SK-N-MC (cell line): ENCODE measurements around the gene CACNA1B.

ENCODE experiments used
- DNase-seq: peaks from one replicate; pipeline ENCODE4 v3.0.0-alpha.2; 2011; ENCODE audit warnings: low read depth, low spot score
- H3K27ac ChIP-seq: fragments of 200-600 bp; sonication (generic); 2 replicates; pipeline ENCODE4 v1.5.1; 2016; ENCODE audit warnings: mixed run types
- H3K36me3 ChIP-seq: fragments of 200-600 bp; sonication (generic); 2 replicates; pipeline ENCODE4 v1.6.1; 2017; ENCODE audit warnings: antibody characterized with exemption, low read length, mixed read lengths; ENCODE audit not compliant: insufficient read depth
- H3K4me3 ChIP-seq: fragments of 200-600 bp; sonication (generic); 2 replicates; pipeline ENCODE4 v1.5.1; 2016
- H3K9ac ChIP-seq: fragments of 200-600 bp; sonication (generic); 2 replicates; pipeline ENCODE4 v1.8.0; 2017; ENCODE audit warnings: mixed run types, mixed read lengths; ENCODE audit not compliant: insufficient read length
- H3K9me3 ChIP-seq: fragments of 200-600 bp; sonication (generic); 2 replicates; pipeline ENCODE4 v1.6.1; 2017; ENCODE audit warnings: low read depth, mild to moderate bottlenecking, antibody characterized with exemption, low read length, moderate library complexity, mixed read lengths
- EZH2 ChIP-seq: fragments of 200-600 bp; sonication (generic); IDR thresholded peaks from one replicate; pipeline ENCODE4 v1.6.1; 2017; ENCODE audit warnings: antibody characterized with exemption
- FOXP2 ChIP-seq: optimal IDR thresholded peaks from 2 replicates; pipeline ENCODE3; 2011; ENCODE audit warnings: mild to moderate bottlenecking, moderate library complexity; ENCODE audit not compliant: insufficient read depth; ENCODE audit errors: extremely low read length, control extremely low read depth
- POLR2AphosphoS5 ChIP-seq: IDR thresholded peaks from 2 replicates; pipeline ENCODE4 v1.6.1; 2012; ENCODE audit warnings: mild to moderate bottlenecking, low read depth, low read length, borderline replicate concordance

The CACNA1B gene

DNA sequence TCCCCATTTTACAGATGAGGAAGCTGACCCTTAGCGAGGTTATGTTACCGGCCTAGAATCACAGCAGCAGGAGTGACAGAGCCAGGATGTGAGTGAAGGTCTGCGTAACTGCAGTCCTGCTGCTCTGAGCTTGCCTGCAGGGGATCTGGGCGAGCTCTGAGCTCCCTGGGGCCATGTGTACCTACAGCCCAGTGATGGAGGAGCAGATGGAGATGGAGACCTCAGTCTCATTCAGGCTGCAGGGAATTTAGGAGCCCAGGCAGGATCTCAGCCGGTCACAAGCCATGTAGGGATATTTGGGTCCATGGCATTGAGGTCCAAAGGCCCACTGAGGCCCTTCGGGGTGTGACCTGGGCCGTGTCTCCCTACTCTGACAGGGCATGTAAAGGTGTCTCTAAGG lies 170.6 kb downstream of the CACNA1B start:
- H3K36me3 ChIP-seq, result no peaks in the 10 kb centered on the region
- TF ChIP-seq POLR2AphosphoS5, result no peak
- no peaks in the 10 kb centered on the region for H3K9me3 ChIP-seq
- no peak for DNase-seq
- H3K4me3 ChIP-seq, result no peak overlapping the region
- H3K27ac ChIP-seq, result no peak overlapping the region
- no peak overlapping the region for H3K9ac ChIP-seq

DNA sequence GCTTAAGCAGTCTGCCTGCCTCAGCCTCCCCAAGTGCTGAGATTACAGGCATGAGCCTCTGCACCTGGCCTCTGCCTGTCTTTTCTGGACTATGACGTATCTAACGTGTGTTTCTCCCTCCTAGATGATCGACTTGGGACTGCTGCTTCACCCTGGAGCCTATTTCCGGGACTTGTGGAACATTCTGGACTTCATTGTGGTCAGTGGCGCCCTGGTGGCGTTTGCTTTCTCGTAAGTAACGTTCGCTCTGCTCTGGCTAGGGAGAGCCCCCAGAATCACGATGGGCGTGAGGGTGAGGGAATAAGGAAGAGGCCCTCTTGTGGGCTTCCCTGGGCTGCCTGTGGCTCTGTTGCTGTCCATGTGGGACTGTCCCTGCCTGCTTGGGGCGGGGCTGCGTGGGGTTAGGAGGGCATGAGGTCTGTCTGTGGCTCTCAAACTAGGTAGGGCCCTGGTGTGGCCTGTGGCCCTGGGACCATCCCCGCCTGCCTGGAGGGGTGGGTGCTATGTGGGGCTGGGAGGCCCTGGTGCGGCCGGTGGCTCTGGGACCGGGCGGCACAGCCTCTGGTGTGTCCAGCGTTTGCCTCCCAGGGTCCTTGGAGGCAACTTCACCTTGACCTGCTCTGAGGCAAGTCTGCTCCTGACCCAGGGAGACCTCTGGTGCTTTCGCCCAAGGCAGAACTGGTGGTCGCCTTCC lies 171.7 kb downstream of the CACNA1B start:
- no peak for TF ChIP-seq POLR2AphosphoS5
- TF ChIP-seq FOXP2, result no peak
- TF ChIP-seq EZH2, result no peak

GRCh38 chr9:138049779-138050471 lies 172.3 kb downstream of the CACNA1B start:
- TF ChIP-seq FOXP2 (no peak), EZH2 (no peak), POLR2AphosphoS5 (no peak)
- H3K27ac ChIP-seq, result no peak overlapping the region
- no peaks in the 10 kb centered on the region for H3K9me3 ChIP-seq
- H3K4me3 ChIP-seq, result no peak overlapping the region
- DNase-seq, result no peak
- H3K9ac ChIP-seq, result no peak overlapping the region
- no peaks in the 10 kb centered on the region for H3K36me3 ChIP-seq

More for the DNA sequence above, 171.7 kb downstream of the CACNA1B start:
- DNase-seq, result no peak
- H3K9ac ChIP-seq, result no peak overlapping the region
- no peak overlapping the region for H3K27ac ChIP-seq
- H3K36me3 ChIP-seq, result no peaks in the 10 kb centered on the region
- no peaks in the 10 kb centered on the region for H3K9me3 ChIP-seq
- no peak overlapping the region for H3K4me3 ChIP-seq

GRCh38 chr9:138050472-138051330 lies 173.1 kb downstream of the CACNA1B start:
- Histone ChIP-seq H3K9ac (no peak overlapping the region), H3K27ac (peak overlapping the region; percentile 85), H3K36me3 (no peaks in the 10 kb centered on the region), H3K9me3 (no peaks in the 10 kb centered on the region), H3K4me3 (peak overlapping the region; percentile 51; the same call in 1 of the 2 replicates)
- DNase-seq, result no peak
- TF ChIP-seq FOXP2, result no peak
- no peak for TF ChIP-seq POLR2AphosphoS5
- TF ChIP-seq EZH2, result no peak

DNA sequence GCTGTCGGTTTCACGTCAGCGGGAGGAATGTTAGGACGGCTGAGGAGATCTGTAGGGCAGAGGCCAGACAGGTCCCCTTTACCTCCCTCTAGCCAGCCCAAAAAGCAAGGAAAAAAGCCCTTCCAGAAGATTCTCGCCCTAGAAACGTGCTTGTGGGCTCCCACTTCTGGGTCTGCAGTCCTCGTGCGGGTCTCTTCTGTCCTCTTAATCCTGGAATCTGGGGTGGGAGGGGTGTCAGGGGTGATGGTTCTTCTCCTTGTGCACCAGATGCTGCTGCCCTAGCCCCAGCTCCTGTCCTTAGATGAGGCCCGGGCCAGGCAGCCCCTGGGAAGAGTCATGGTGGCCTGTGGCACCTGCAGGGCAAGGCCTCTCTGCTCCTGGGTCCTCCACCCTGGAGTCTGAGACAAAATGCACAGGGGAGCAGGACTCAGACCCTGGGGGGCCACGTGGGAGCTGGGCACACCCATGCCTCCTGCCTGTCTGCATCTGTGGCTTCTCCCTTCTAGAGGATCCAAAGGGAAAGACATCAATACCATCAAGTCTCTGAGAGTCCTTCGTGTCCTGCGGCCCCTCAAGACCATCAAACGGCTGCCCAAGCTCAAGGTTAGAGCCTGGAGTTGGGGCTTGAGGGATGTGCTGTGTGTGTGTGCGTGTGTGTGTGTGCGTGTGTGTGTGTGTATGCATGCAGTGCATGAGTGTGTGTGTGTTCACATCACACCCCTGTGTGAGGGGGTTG lies 174.2 kb downstream of the CACNA1B start:
- Histone ChIP-seq H3K36me3 (no peaks in the 10 kb centered on the region), H3K27ac (no peak overlapping the region), H3K9me3 (no peaks in the 10 kb centered on the region), H3K9ac (no peak overlapping the region), H3K4me3 (no peak overlapping the region)
- TF ChIP-seq FOXP2 (no peak), POLR2AphosphoS5 (no peak), EZH2 (no peak)
- DNase-seq, result no peak

DNA sequence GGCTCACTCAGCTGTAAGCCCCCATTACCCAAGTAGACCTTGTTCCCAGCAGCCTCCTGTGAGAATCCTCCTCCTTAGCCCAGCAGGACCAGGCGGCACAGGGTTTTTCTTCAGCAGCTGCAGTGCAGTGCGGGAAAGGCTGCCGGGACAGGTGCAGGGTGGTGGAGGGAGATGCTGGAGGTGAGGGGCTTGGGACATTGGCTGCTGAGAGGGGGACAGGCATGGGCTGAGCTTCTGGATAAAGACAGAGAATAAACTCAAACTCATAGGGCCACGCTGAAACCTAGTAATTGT lies 174.7 kb downstream of the CACNA1B start:
- Histone ChIP-seq H3K27ac (no peak overlapping the region), H3K36me3 (no peaks in the 10 kb centered on the region), H3K4me3 (no peak overlapping the region), H3K9me3 (no peaks in the 10 kb centered on the region), H3K9ac (no peak overlapping the region)
- no peak for DNase-seq
- TF ChIP-seq POLR2AphosphoS5 (no peak), FOXP2 (no peak), EZH2 (no peak)

DNA sequence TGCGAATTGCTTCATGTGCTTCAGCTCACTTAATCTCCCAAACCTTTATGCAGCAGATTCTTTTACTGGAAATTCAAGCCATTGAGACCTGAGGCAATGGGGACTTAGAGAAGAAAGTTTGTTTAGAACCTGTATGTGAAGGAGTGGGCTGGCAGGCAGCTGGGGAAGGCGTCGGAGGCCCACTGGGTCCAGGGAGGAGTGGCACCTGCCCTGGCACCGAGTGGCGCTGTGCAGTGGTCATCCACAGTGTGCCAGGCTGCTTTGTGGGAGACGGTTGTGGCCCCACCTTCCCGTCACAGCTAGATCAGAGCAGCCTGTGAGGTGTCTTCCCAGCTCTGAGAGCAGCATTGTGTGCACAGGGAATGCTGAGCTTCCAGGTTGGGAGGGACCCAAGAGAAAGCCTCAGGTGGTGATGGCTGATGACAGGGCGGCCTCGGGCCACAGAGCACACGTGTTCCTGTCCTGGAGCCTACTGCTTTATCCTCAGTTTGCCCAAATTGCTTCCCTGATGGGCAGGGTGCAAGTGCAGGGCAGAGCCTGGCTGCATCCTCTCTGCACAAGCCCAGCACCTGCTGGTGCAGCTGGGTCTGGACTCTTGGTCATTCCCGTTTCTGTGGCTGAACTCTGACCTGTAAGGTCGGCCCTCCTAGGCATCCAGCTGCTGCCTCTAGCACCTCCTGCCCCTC lies 175.2 kb downstream of the CACNA1B start:
- Histone ChIP-seq H3K36me3 (no peaks in the 10 kb centered on the region), H3K4me3 (no peak overlapping the region), H3K27ac (no peak overlapping the region), H3K9me3 (no peaks in the 10 kb centered on the region), H3K9ac (no peak overlapping the region)
- DNase-seq, result no peak
- TF ChIP-seq POLR2AphosphoS5 (no peak), FOXP2 (no peak), EZH2 (no peak)
